ENCODE results near the gene TTC13.

Gene TTC13

DNA sequence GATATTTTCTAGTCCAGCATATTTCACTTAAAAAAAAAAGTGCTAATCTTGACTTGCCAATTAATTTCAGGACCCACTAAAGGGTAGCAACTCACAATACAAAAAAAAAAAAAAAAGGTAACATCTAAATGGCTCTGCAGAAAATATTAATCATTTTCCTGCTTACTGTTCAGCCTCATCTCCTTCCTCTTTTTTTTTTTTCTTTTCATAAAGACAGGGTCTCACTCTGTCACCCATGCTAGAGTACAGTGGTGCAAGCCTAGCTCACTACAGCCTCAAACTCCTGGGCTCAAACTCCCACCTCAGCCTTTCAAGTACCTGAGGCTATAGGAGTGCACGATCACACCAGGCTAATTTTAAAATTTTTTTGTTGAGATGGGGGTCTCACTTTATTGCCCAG, 30.4 kb downstream of the TTC13 start:
- no peaks in the 10 kb centered on the region for H3K36me3 ChIP-seq (ENCODE audit: insufficient read depth)
- H3K27ac ChIP-seq, result no peak overlapping the region
- no peaks in the 10 kb centered on the region for H3K27me3 ChIP-seq (ENCODE audit: insufficient read depth, low read depth)
- no peak overlapping the region for H2AFZ ChIP-seq (ENCODE audit: low read depth)
- no peak overlapping the region for H3K4me2 ChIP-seq
- H3K4me3 ChIP-seq (IDR thresholded peaks at IDR 0.05; ENCODE audit: insufficient read depth, low read depth, low read length), result no peak overlapping the region
- H3K4me1 ChIP-seq (ENCODE audit: low read depth, poor library complexity, severe bottlenecking), result no peaks in the 10 kb centered on the region
- no peak overlapping the region for H3K9ac ChIP-seq
- no peaks in the 10 kb centered on the region for H3K79me2 ChIP-seq (ENCODE audit: insufficient read depth, low read depth)
- TF ChIP-seq, protein P1, sequence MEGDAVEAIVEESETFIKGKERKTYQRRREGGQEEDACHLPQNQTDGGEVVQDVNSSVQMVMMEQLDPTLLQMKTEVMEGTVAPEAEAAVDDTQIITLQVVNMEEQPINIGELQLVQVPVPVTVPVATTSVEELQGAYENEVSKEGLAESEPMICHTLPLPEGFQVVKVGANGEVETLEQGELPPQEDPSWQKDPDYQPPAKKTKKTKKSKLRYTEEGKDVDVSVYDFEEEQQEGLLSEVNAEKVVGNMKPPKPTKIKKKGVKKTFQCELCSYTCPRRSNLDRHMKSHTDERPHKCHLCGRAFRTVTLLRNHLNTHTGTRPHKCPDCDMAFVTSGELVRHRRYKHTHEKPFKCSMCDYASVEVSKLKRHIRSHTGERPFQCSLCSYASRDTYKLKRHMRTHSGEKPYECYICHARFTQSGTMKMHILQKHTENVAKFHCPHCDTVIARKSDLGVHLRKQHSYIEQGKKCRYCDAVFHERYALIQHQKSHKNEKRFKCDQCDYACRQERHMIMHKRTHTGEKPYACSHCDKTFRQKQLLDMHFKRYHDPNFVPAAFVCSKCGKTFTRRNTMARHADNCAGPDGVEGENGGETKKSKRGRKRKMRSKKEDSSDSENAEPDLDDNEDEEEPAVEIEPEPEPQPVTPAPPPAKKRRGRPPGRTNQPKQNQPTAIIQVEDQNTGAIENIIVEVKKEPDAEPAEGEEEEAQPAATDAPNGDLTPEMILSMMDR (conservative IDR thresholded peaks at IDR 0.05; ENCODE audit: low read depth, low read length), result no peak
- H4K20me1 ChIP-seq (ENCODE audit: insufficient read depth), result no peaks in the 10 kb centered on the region

- Histone ChIP-seq H3K36me3 (ENCODE audit: insufficient read depth) (no peaks in the 10 kb centered on the region), H3K4me1 (ENCODE audit: low read depth, poor library complexity, severe bottlenecking) (no peaks in the 10 kb centered on the region), H3K9ac (no peak overlapping the region), H3K27ac (no peak overlapping the region), H3K4me2 (no peak overlapping the region), H3K4me3 (IDR thresholded peaks at IDR 0.05; ENCODE audit: insufficient read depth, low read depth, low read length) (no peak overlapping the region), H2AFZ (ENCODE audit: low read depth) (no peak overlapping the region), H4K20me1 (ENCODE audit: insufficient read depth) (no peaks in the 10 kb centered on the region), H3K27me3 (ENCODE audit: insufficient read depth, low read depth) (no peaks in the 10 kb centered on the region), H3K79me2 (ENCODE audit: insufficient read depth, low read depth) (no peaks in the 10 kb centered on the region)
- TF ChIP-seq, protein P1 (conservative IDR thresholded peaks at IDR 0.05; ENCODE audit: low read depth, low read length), result no peak
These were observed 35.5 kb downstream of the TTC13 start for GRCh38 chr1:230943048-230943593.

GRCh38 chr1:230940848-230941247, 37.8 kb downstream of the TTC13 start:
- Histone ChIP-seq H3K4me3 (IDR thresholded peaks at IDR 0.05; ENCODE audit: insufficient read depth, low read depth, low read length) (no peak overlapping the region), H2AFZ (ENCODE audit: low read depth) (no peak overlapping the region), H4K20me1 (ENCODE audit: insufficient read depth) (no peaks in the 10 kb centered on the region), H3K27ac (no peak overlapping the region), H3K27me3 (ENCODE audit: insufficient read depth, low read depth) (no peaks in the 10 kb centered on the region), H3K4me2 (no peak overlapping the region), H3K36me3 (ENCODE audit: insufficient read depth) (no peaks in the 10 kb centered on the region), H3K9ac (no peak overlapping the region), H3K4me1 (ENCODE audit: low read depth, poor library complexity, severe bottlenecking) (no peaks in the 10 kb centered on the region), H3K79me2 (ENCODE audit: insufficient read depth, low read depth) (no peaks in the 10 kb centered on the region)
- TF ChIP-seq, protein P1 (conservative IDR thresholded peaks at IDR 0.05; ENCODE audit: low read depth, low read length), result no peak

- Histone ChIP-seq H4K20me1 (ENCODE audit: insufficient read depth) (no peaks in the 10 kb centered on the region), H3K9ac (no peak overlapping the region), H3K36me3 (ENCODE audit: insufficient read depth) (no peaks in the 10 kb centered on the region), H3K4me1 (ENCODE audit: low read depth, poor library complexity, severe bottlenecking) (no peaks in the 10 kb centered on the region), H3K79me2 (ENCODE audit: insufficient read depth, low read depth) (no peaks in the 10 kb centered on the region), H3K4me3 (IDR thresholded peaks at IDR 0.05; ENCODE audit: insufficient read depth, low read depth, low read length) (no peak overlapping the region), H3K27ac (no peak overlapping the region), H2AFZ (ENCODE audit: low read depth) (no peak overlapping the region), H3K27me3 (ENCODE audit: insufficient read depth, low read depth) (no peaks in the 10 kb centered on the region), H3K4me2 (no peak overlapping the region)
- TF ChIP-seq, protein P1 (conservative IDR thresholded peaks at IDR 0.05; ENCODE audit: low read depth, low read length), result no peak
These were observed 38.7 kb downstream of the TTC13 start for GRCh38 chr1:230939806-230940489.

Measured in KMS-11 (cell line).